Panc1 (cell line): Measurements from ENCODE around the gene LDHAL6A.

Experiments
- CTCF ChIP-seq: fragments of 450-650 bp; IDR thresholded peaks from 2 replicates; pipeline ENCODE4 v1.5.1; 2017; ENCODE audit warnings: mild to moderate bottlenecking
- REST ChIP-seq, 2 experiments: IDR thresholded peaks; 2 replicates each; pipeline ENCODE4 v1.6.1; 2011 to 2012; ENCODE audit warnings: low read depth in 2 of 2, control low read depth in 1 of 2, low read length in 1 of 2, mild to moderate bottlenecking in 1 of 2, moderate library complexity in 1 of 2; ENCODE audit not compliant: insufficient read depth in 1 of 2

- TF ChIP-seq CTCF, result no peak
- no peak for TF ChIP-seq REST (IDR thresholded peaks at IDR 0.05; ENCODE audit: insufficient read depth in 1 of 2, low read depth in 2 of 2, low read length in 1 of 2)
Measured at GRCh38 chr11:18492888-18493287, 37.2 kb downstream of the LDHAL6A start.
